GM11168 (cell line): ENCODE measurements around the gene PDIA6.
"Not testable (repeated sequence)": the region's sequence is repeated elsewhere in the genome, so short reads cannot be mapped to it uniquely, and the experiment has no call there.

Experiments
- in situ Hi-C: fragments of 300-500 bp; cut with MboI; formaldehyde crosslinking; loops from one replicate; pipeline ENCODE4 v1.12.0; 2022; ENCODE audit warnings: low sequenced_read_pairs; ENCODE audit not compliant: unreplicated experiment

Gene PDIA6

GRCh38 chr2:10786240-10786982 lies 26.2 kb downstream of the PDIA6 start:
- in situ Hi-C loops = no loop called here

- in situ Hi-C loops = no loop called here
These were observed 27.3 kb downstream of the PDIA6 start for GRCh38 chr2:10785260-10785659.

GRCh38 chr2:10784719-10785118 lies 27.9 kb downstream of the PDIA6 start:
- in situ Hi-C loops = no loop called here

- in situ Hi-C loops = no loop called here
These were observed 29.2 kb downstream of the PDIA6 start for GRCh38 chr2:10783421-10783820.

- in situ Hi-C loops = no loop called here
These were observed 30.8 kb downstream of the PDIA6 start for GRCh38 chr2:10781746-10782145.

- in situ Hi-C loops = not testable (repeated sequence)
These were observed 31.8 kb downstream of the PDIA6 start for GRCh38 chr2:10780821-10781220.

- in situ Hi-C loops = no loop called here
These were observed 32.1 kb downstream of the PDIA6 start for GRCh38 chr2:10780491-10780820.

GRCh38 chr2:10779776-10780490 lies 32.7 kb downstream of the PDIA6 start:
- in situ Hi-C loops = no loop called here

GRCh38 chr2:10778724-10779115 lies 33.9 kb downstream of the PDIA6 start:
- in situ Hi-C loops = no loop called here

- in situ Hi-C loops = no loop called here
These were observed 34.5 kb downstream of the PDIA6 start for GRCh38 chr2:10777842-10778723.

GRCh38 chr2:10777111-10777841 lies 35.3 kb downstream of the PDIA6 start:
- in situ Hi-C loops = no loop called here

- in situ Hi-C loops = no loop called here
These were observed 36.2 kb downstream of the PDIA6 start for GRCh38 chr2:10776231-10776977.

GRCh38 chr2:10775831-10776230 lies 36.8 kb downstream of the PDIA6 start:
- in situ Hi-C loops = no loop called here

- in situ Hi-C loops = no loop called here
These were observed 37.4 kb downstream of the PDIA6 start for GRCh38 chr2:10775021-10775780.

- in situ Hi-C loops = no loop called here
These were observed 38.2 kb downstream of the PDIA6 start for GRCh38 chr2:10774394-10774793.

- in situ Hi-C loops = no loop called here
These were observed 38.7 kb downstream of the PDIA6 start for GRCh38 chr2:10773821-10774341.

GRCh38 chr2:10772868-10773215 lies 39.7 kb downstream of the PDIA6 start:
- in situ Hi-C loops = no loop called here

GRCh38 chr2:10772201-10772867 lies 40.3 kb downstream of the PDIA6 start:
- in situ Hi-C loops = no loop called here
